Measurements from ENCODE around the gene CTSW.
A peak's percentile ranks its signal among the peaks of the same experiment; 100 is the strongest.

CTSW gene

GRCh38 chr11:65865550-65866172 lies 14.0 kb upstream of the CTSW start:
- DNase-seq (ENCODE audit: low spot score): no peak
- ChIA-PET CTCF (no interaction called here), POLR2A (ENCODE audit: low non-redundant PET) (no interaction called here)
- peak overlapping the region; percentile 98 for H3K27ac ChIP-seq
- TF ChIP-seq CTCF (conservative IDR thresholded peaks at IDR 0.05; ENCODE audit: low read depth): no peak

GRCh38 chr11:65866509-65867283 lies 12.9 kb upstream of the CTSW start:
- DNase-seq (ENCODE audit: low spot score): no peak
- TF ChIP-seq CTCF (conservative IDR thresholded peaks at IDR 0.05; ENCODE audit: low read depth): no peak
- POLR2A ChIA-PET (ENCODE audit: low non-redundant PET): no interaction called here
- CTCF ChIA-PET: no interaction called here
- peak overlapping the region; percentile 53 for H3K27ac ChIP-seq

- TF ChIP-seq CTCF (conservative IDR thresholded peaks at IDR 0.05; ENCODE audit: low read depth): no peak
- H3K27ac ChIP-seq: peak overlapping the region; percentile 53
- ChIA-PET CTCF (interaction anchor here (0.6 to 1.4 kb wide), 3 partner anchors 17 to 101 kb away, joined by 3 to 4 read pairs (median 4); partner anchors contain the start of gene FIBP), POLR2A (ENCODE audit: low non-redundant PET) (no interaction called here)
- no peak for DNase-seq (ENCODE audit: low spot score)
These were observed 12.2 kb upstream of the CTSW start for GRCh38 chr11:65867284-65868071.

GRCh38 chr11:65868076-65868667 lies 11.5 kb upstream of the CTSW start:
- peak overlapping the region; percentile 53 for H3K27ac ChIP-seq
- no peak for TF ChIP-seq CTCF (conservative IDR thresholded peaks at IDR 0.05; ENCODE audit: low read depth)
- ChIA-PET POLR2A (ENCODE audit: low non-redundant PET) (interaction anchor here (0.6 kb wide), 1 partner anchor 20 kb away, joined by 3 read pairs; the partner anchor contains the start of gene FIBP), CTCF (interaction anchor here (0.6 to 1.9 kb wide), 4 partner anchors 7 to 100 kb away, joined by 3 to 5 read pairs (median 4); partner anchors contain the start of gene FIBP)
- DNase-seq (ENCODE audit: low spot score): no peak

GRCh38 chr11:65868907-65869306 lies 10.7 kb upstream of the CTSW start:
- POLR2A ChIA-PET (ENCODE audit: low non-redundant PET): no interaction called here
- H3K27ac ChIP-seq: peak overlapping the region; percentile 53
- DNase-seq (ENCODE audit: low spot score): no peak

More at GRCh38 chr11:65868907-65869306, 10.7 kb upstream of the CTSW start:
- CTCF ChIA-PET: interaction anchor here (1.4 to 1.9 kb wide), 2 partner anchors 8 to 19 kb away, joined by 4 to 5 read pairs; partner anchors contain the start of gene FIBP
- TF ChIP-seq CTCF (conservative IDR thresholded peaks at IDR 0.05; ENCODE audit: low read depth): no peak

All from RWPE1 (cell line).